ENCODE data around the gene ARFIP1.

ARFIP1 gene

DNA sequence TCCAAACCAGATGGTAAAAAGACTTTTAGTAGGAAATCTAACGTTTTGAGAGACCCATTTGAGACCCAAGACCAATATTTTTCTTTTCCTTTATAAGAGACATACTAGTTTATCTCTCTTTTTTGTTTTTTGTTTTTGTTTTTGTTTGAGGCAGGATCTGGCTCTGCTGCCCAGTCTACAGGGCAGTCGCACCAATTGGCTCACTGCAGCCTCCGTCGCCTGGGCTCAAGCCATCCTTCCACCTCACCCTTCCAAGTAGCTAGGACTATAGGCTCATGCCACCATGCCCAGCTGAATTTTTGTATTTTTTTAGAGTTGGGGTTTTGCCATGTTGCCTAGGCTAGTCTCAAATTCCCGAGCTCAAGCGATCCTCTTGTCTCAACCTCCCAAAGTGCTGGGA lies 79.2 kb downstream of the ARFIP1 start:
- no peak overlapping the region for H3K27ac ChIP-seq (ENCODE audit: low read depth, low read length)
- no peak for TF ChIP-seq EZH2phosphoT487 (conservative IDR thresholded peaks at IDR 0.05; ENCODE audit: low read length)
- TF ChIP-seq, protein P1, sequence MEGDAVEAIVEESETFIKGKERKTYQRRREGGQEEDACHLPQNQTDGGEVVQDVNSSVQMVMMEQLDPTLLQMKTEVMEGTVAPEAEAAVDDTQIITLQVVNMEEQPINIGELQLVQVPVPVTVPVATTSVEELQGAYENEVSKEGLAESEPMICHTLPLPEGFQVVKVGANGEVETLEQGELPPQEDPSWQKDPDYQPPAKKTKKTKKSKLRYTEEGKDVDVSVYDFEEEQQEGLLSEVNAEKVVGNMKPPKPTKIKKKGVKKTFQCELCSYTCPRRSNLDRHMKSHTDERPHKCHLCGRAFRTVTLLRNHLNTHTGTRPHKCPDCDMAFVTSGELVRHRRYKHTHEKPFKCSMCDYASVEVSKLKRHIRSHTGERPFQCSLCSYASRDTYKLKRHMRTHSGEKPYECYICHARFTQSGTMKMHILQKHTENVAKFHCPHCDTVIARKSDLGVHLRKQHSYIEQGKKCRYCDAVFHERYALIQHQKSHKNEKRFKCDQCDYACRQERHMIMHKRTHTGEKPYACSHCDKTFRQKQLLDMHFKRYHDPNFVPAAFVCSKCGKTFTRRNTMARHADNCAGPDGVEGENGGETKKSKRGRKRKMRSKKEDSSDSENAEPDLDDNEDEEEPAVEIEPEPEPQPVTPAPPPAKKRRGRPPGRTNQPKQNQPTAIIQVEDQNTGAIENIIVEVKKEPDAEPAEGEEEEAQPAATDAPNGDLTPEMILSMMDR (IDR thresholded peaks at IDR 0.05; ENCODE audit: insufficient read depth, low read length, poor library complexity, severe bottlenecking) = no peak
- no peaks in the 10 kb centered on the region for H4K20me1 ChIP-seq (ENCODE audit: low read depth, low read length)
- no peaks in the 10 kb centered on the region for H3K9me3 ChIP-seq (ENCODE audit: insufficient read depth, low read length)
- H3K27me3 ChIP-seq (ENCODE audit: low read length) = no peaks in the 10 kb centered on the region
- no peaks in the 10 kb centered on the region for H3K9me2 ChIP-seq (replicated peaks; ENCODE audit: insufficient read depth, low read length)
- H3K4me3 ChIP-seq (ENCODE audit: insufficient read depth, low read length, poor library complexity, severe bottlenecking) = no peak overlapping the region
- H3K36me3 ChIP-seq (ENCODE audit: low read length) = no peaks in the 10 kb centered on the region
- no peak overlapping the region for H3K4me2 ChIP-seq (ENCODE audit: low read depth, low read length, poor library complexity, severe bottlenecking)
- no peak overlapping the region for H2AFZ ChIP-seq (ENCODE audit: low read depth, low read length, severe bottlenecking)
- H3K9ac ChIP-seq (ENCODE audit: low read length) = no peak overlapping the region
- H3F3A ChIP-seq (ENCODE audit: insufficient read depth) = no peaks in the 10 kb centered on the region
- no peaks in the 10 kb centered on the region for H3K79me2 ChIP-seq (ENCODE audit: insufficient read depth, low read length)

DNA sequence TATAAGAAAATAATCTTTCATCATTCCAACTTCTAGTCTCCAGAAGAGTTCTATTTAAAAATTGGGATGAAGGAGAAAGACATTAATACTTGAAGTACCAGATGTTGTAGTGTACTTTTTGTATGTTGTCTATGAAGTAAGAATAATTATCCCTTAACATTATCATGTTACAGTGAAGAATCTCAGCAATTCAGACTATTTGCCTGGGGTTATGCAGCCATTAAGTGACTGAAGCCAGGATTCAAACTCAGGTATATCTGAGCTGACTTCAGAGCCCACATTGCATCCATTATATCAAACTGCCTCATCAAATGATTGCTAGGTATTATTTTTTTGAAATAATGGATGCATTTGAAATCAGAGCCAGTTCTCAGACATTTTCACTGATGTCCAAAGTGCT lies 80.3 kb downstream of the ARFIP1 start:
- Histone ChIP-seq H3K27ac (ENCODE audit: low read depth, low read length) (no peak overlapping the region), H3K4me3 (ENCODE audit: insufficient read depth, low read length, poor library complexity, severe bottlenecking) (no peak overlapping the region), H4K20me1 (ENCODE audit: low read depth, low read length) (no peaks in the 10 kb centered on the region), H3F3A (ENCODE audit: insufficient read depth) (no peaks in the 10 kb centered on the region), H3K79me2 (ENCODE audit: insufficient read depth, low read length) (no peaks in the 10 kb centered on the region), H3K9me2 (replicated peaks; ENCODE audit: insufficient read depth, low read length) (no peaks in the 10 kb centered on the region), H3K9ac (ENCODE audit: low read length) (no peak overlapping the region), H3K4me2 (ENCODE audit: low read depth, low read length, poor library complexity, severe bottlenecking) (no peak overlapping the region), H3K27me3 (ENCODE audit: low read length) (no peaks in the 10 kb centered on the region), H2AFZ (ENCODE audit: low read depth, low read length, severe bottlenecking) (no peak overlapping the region), H3K36me3 (ENCODE audit: low read length) (no peaks in the 10 kb centered on the region), H3K9me3 (ENCODE audit: insufficient read depth, low read length) (no peaks in the 10 kb centered on the region)
- no peak for TF ChIP-seq EZH2phosphoT487 (conservative IDR thresholded peaks at IDR 0.05; ENCODE audit: low read length)
- TF ChIP-seq, protein P1 (IDR thresholded peaks at IDR 0.05; ENCODE audit: insufficient read depth, low read length, poor library complexity, severe bottlenecking) = no peak

DNA sequence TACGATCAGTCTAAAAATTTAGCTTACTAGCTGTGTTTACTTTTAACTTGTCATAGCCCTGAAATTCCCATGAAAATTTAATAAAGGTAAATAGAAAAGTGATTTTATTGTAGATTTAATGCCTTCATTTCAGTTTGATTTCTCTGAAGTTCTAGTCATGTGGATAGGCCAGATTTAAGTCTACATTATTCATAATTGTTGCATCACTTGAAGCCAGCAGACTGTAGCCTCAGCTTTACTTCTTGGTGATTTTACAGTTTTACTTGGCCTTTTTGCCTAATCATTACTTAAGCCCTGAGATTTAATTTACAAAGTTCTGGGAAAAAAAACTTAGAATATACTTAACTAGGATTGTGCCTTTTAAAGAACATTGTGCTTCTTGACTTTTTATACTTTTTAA lies 82.9 kb downstream of the ARFIP1 start:
- no peak for TF ChIP-seq EZH2phosphoT487 (conservative IDR thresholded peaks at IDR 0.05; ENCODE audit: low read length)
- TF ChIP-seq, protein P1 (IDR thresholded peaks at IDR 0.05; ENCODE audit: insufficient read depth, low read length, poor library complexity, severe bottlenecking) = no peak
- no peak overlapping the region for H3K9ac ChIP-seq (ENCODE audit: low read length)

More for the DNA sequence above, 82.9 kb downstream of the ARFIP1 start:
- Histone ChIP-seq H3F3A (ENCODE audit: insufficient read depth) (no peaks in the 10 kb centered on the region), H3K4me3 (ENCODE audit: insufficient read depth, low read length, poor library complexity, severe bottlenecking) (no peak overlapping the region), H2AFZ (ENCODE audit: low read depth, low read length, severe bottlenecking) (no peak overlapping the region), H4K20me1 (ENCODE audit: low read depth, low read length) (no peaks in the 10 kb centered on the region), H3K9me2 (replicated peaks; ENCODE audit: insufficient read depth, low read length) (no peaks in the 10 kb centered on the region), H3K79me2 (ENCODE audit: insufficient read depth, low read length) (no peaks in the 10 kb centered on the region), H3K27ac (ENCODE audit: low read depth, low read length) (no peak overlapping the region), H3K9me3 (ENCODE audit: insufficient read depth, low read length) (no peaks in the 10 kb centered on the region), H3K4me2 (ENCODE audit: low read depth, low read length, poor library complexity, severe bottlenecking) (no peak overlapping the region), H3K36me3 (ENCODE audit: low read length) (no peaks in the 10 kb centered on the region), H3K27me3 (ENCODE audit: low read length) (no peaks in the 10 kb centered on the region)

Measured in SU-DHL-6 (cell line).